NCI-H524 treated with DMSO at 0.1 percent for 48 hours (cell line): ENCODE data around the gene RPS28.
"Not testable (repeated sequence)": the region's sequence is repeated elsewhere in the genome, so short reads cannot be mapped to it uniquely, and the experiment has no call there.

Experiments
- DNase-seq: peaks from one replicate; lab custom pipeline; 2025; lab: John Stamatoyannopoulos, UW

The RPS28 gene

GRCh38 chr19:8342684-8343482 is 21.6 kb downstream of the RPS28 start, which contains the start of gene KANK3:
TSS of gene KANK3 (minus strand) at chr19:8343262. CDS start at chr19:8337828, 5,434 bp downstream.
- peak; percentile 75 for DNase-seq

- no peak for DNase-seq
Observed at GRCh38 chr19:8343483-8343844, 22.2 kb downstream of the RPS28 start.

- not testable (repeated sequence) for DNase-seq
Observed at GRCh38 chr19:8349629-8350372, 28.5 kb downstream of the RPS28 start.

- no peak for DNase-seq
Observed at GRCh38 chr19:8352134-8352827, 31.0 kb downstream of the RPS28 start.

- DNase-seq: not testable (repeated sequence)
Observed at GRCh38 chr19:8352845-8353244, 31.5 kb downstream of the RPS28 start.

GRCh38 chr19:8355631-8356402 is 34.5 kb downstream of the RPS28 start:
- no peak for DNase-seq

GRCh38 chr19:8357007-8357521 is 35.8 kb downstream of the RPS28 start:
- DNase-seq: no peak

GRCh38 chr19:8358948-8359347 is 37.7 kb downstream of the RPS28 start:
- DNase-seq: no peak

- DNase-seq: no peak
Observed at GRCh38 chr19:8360196-8360595, 38.9 kb downstream of the RPS28 start.

GRCh38 chr19:8361921-8362793 is 40.9 kb downstream of the RPS28 start:
- DNase-seq: peak; percentile 38

GRCh38 chr19:8363803-8364771 is 42.8 kb downstream of the RPS28 start, which contains the start of gene ANGPTL4:
TSS of gene ANGPTL4 (plus strand) at chr19:8364155. CDS start at chr19:8364322, 167 bp downstream.
- no peak for DNase-seq

GRCh38 chr19:8366121-8366581 is 44.9 kb downstream of the RPS28 start:
- DNase-seq: no peak

GRCh38 chr19:8366961-8367326 is 45.6 kb downstream of the RPS28 start:
- DNase-seq: no peak

GRCh38 chr19:8367327-8368001 is 46.2 kb downstream of the RPS28 start:
- no peak for DNase-seq

- no peak for DNase-seq
Observed at GRCh38 chr19:8370176-8371010, 49.1 kb downstream of the RPS28 start.

GRCh38 chr19:8371011-8371804 is 49.9 kb downstream of the RPS28 start:
- no peak for DNase-seq
